HG02973 (cell line): ENCODE data around the gene NXPE2.

ENCODE experiments used
- ATAC-seq: cut with Tn5 transposase; IDR thresholded peaks from one replicate; pipeline ENCODE4 v1.9.1; 2021; ENCODE audit warnings: moderate library complexity; ENCODE audit not compliant: unreplicated experiment

The NXPE2 gene

GRCh38 chr11:114738954-114739353 lies 60.6 kb downstream of the NXPE2 start:
- no peak for ATAC-seq

- no peak for ATAC-seq
Observed at GRCh38 chr11:114745150-114745671, 66.9 kb downstream of the NXPE2 start.

GRCh38 chr11:114746013-114746412 lies 67.7 kb downstream of the NXPE2 start:
- ATAC-seq = no peak
